ENCODE data around the gene CCDC92. TPM values are rescaled to one million over a fixed set of nuclear protein-coding genes. Genes with fewer than 3 reads are reported as not detected.

CCDC92 gene
- polyA plus RNA-seq, 1 of the 3 experiments (the other 2 are of a cell fraction), result 53.5 TPM

- Histone ChIP-seq H3K27me3 (ENCODE audit: insufficient read depth) (no peaks in the 10 kb centered on the region), H3K9me2 (no peaks in the 10 kb centered on the region), H3K4me3 (ENCODE audit: low read depth in 2 of 2, low read length in 1 of 2) (no peak overlapping the region), H3K9ac (no peak overlapping the region), H3K36me3 (replicated peaks in 1 of 2; ENCODE audit: control insufficient read depth in 1 of 2, insufficient read depth in 2 of 2, low read length in 1 of 2) (no peaks in the 10 kb centered on the region), H3K4me2 (no peak overlapping the region), H2AFZ (ENCODE audit: low read depth) (no peak overlapping the region), H3K9me3 (no peaks in the 10 kb centered on the region), H3K79me2 (ENCODE audit: insufficient read depth) (no peaks in the 10 kb centered on the region), H3K4me1 (ENCODE audit: control insufficient read depth in 1 of 2, insufficient read depth in 2 of 2, low read depth in 1 of 2, low read length in 1 of 2) (peaks cover 0 to 6% of the 10 kb centered on the region in 2 experiments; a peak in 1 of 4 replicates), H3F3A (replicated peaks; ENCODE audit: insufficient read depth) (peaks cover 9% of the 10 kb centered on the region), H3K27ac (ENCODE audit: low read depth in 2 of 2, low read length in 1 of 2) (no peak overlapping the region), H4K20me1 (ENCODE audit: insufficient read depth) (no peaks in the 10 kb centered on the region)
- no peak for DNase-seq
- CTCF ChIA-PET, result no interaction called here
- POLR2A ChIA-PET, result no interaction called here
- WGBS (ENCODE audit: low lambda C conversion rate), result 90% methylated on average over 12 of the region's 12 CpGs
- TF ChIP-seq, protein P1, sequence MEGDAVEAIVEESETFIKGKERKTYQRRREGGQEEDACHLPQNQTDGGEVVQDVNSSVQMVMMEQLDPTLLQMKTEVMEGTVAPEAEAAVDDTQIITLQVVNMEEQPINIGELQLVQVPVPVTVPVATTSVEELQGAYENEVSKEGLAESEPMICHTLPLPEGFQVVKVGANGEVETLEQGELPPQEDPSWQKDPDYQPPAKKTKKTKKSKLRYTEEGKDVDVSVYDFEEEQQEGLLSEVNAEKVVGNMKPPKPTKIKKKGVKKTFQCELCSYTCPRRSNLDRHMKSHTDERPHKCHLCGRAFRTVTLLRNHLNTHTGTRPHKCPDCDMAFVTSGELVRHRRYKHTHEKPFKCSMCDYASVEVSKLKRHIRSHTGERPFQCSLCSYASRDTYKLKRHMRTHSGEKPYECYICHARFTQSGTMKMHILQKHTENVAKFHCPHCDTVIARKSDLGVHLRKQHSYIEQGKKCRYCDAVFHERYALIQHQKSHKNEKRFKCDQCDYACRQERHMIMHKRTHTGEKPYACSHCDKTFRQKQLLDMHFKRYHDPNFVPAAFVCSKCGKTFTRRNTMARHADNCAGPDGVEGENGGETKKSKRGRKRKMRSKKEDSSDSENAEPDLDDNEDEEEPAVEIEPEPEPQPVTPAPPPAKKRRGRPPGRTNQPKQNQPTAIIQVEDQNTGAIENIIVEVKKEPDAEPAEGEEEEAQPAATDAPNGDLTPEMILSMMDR (IDR thresholded peaks at IDR 0.05), result no peak
- TF ChIP-seq TEAD4 (IDR thresholded peaks at IDR 0.05; ENCODE audit: borderline replicate concordance, insufficient read depth) (no peak), TCF12 (IDR thresholded peaks at IDR 0.05) (no peak), USF2 (IDR thresholded peaks at IDR 0.05; ENCODE audit: borderline replicate concordance, low read depth, low read length) (no peak), EZH2phosphoT487 (IDR thresholded peaks at IDR 0.05; ENCODE audit: borderline replicate concordance, low read depth) (no peak), NFIC (IDR thresholded peaks at IDR 0.05; ENCODE audit: borderline replicate concordance) (no peak), FOSL2 (IDR thresholded peaks at IDR 0.05; ENCODE audit: borderline replicate concordance, low read depth) (no peak)
- TF ChIP-seq, protein P2, sequence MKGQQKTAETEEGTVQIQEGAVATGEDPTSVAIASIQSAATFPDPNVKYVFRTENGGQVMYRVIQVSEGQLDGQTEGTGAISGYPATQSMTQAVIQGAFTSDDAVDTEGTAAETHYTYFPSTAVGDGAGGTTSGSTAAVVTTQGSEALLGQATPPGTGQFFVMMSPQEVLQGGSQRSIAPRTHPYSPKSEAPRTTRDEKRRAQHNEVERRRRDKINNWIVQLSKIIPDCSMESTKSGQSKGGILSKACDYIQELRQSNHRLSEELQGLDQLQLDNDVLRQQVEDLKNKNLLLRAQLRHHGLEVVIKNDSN (IDR thresholded peaks at IDR 0.05; ENCODE audit: borderline replicate concordance, low read depth), result no peak
- TF ChIP-seq, protein P3, sequence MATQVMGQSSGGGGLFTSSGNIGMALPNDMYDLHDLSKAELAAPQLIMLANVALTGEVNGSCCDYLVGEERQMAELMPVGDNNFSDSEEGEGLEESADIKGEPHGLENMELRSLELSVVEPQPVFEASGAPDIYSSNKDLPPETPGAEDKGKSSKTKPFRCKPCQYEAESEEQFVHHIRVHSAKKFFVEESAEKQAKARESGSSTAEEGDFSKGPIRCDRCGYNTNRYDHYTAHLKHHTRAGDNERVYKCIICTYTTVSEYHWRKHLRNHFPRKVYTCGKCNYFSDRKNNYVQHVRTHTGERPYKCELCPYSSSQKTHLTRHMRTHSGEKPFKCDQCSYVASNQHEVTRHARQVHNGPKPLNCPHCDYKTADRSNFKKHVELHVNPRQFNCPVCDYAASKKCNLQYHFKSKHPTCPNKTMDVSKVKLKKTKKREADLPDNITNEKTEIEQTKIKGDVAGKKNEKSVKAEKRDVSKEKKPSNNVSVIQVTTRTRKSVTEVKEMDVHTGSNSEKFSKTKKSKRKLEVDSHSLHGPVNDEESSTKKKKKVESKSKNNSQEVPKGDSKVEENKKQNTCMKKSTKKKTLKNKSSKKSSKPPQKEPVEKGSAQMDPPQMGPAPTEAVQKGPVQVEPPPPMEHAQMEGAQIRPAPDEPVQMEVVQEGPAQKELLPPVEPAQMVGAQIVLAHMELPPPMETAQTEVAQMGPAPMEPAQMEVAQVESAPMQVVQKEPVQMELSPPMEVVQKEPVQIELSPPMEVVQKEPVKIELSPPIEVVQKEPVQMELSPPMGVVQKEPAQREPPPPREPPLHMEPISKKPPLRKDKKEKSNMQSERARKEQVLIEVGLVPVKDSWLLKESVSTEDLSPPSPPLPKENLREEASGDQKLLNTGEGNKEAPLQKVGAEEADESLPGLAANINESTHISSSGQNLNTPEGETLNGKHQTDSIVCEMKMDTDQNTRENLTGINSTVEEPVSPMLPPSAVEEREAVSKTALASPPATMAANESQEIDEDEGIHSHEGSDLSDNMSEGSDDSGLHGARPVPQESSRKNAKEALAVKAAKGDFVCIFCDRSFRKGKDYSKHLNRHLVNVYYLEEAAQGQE (IDR thresholded peaks at IDR 0.05; ENCODE audit: low read depth, low read length), result no peak
- TF ChIP-seq, protein P4, sequence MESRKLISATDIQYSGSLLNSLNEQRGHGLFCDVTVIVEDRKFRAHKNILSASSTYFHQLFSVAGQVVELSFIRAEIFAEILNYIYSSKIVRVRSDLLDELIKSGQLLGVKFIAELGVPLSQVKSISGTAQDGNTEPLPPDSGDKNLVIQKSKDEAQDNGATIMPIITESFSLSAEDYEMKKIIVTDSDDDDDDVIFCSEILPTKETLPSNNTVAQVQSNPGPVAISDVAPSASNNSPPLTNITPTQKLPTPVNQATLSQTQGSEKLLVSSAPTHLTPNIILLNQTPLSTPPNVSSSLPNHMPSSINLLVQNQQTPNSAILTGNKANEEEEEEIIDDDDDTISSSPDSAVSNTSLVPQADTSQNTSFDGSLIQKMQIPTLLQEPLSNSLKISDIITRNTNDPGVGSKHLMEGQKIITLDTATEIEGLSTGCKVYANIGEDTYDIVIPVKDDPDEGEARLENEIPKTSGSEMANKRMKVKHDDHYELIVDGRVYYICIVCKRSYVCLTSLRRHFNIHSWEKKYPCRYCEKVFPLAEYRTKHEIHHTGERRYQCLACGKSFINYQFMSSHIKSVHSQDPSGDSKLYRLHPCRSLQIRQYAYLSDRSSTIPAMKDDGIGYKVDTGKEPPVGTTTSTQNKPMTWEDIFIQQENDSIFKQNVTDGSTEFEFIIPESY (IDR thresholded peaks at IDR 0.05; ENCODE audit: borderline replicate concordance, low read depth), result no peak
Observed at GRCh38 chr12:123907726-123908476, 64.7 kb downstream of the CCDC92 start.

Data from SK-N-SH (cell line).